GM04503 (cell line): ENCODE results near the gene KCNJ9.

ENCODE experiments used
- DNase-seq: peaks from one replicate; pipeline ENCODE4 v3.0.0-alpha.2; 2012; ENCODE audit warnings: low read depth

KCNJ9 gene

DNA sequence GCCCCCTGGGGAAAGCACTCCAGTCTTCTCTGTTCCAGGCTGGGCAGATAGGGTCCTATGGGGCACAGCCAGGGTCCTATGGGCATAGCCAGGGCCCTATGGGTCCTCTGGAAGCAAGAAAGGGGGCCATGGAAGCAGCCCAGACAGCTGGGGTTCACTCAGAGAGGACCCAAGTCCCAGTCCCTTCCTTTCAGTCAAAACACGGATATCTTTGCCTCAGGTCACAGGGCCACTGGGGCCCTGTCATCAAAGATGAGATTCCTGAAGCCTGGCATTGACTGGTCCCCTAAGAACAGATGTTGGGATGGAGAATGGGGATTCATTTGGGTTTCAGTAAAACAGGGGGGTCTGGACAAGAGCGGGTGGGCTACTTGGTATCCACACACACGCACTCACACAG is 8.5 kb downstream of the KCNJ9 start:
- DNase-seq, result no peak

DNA sequence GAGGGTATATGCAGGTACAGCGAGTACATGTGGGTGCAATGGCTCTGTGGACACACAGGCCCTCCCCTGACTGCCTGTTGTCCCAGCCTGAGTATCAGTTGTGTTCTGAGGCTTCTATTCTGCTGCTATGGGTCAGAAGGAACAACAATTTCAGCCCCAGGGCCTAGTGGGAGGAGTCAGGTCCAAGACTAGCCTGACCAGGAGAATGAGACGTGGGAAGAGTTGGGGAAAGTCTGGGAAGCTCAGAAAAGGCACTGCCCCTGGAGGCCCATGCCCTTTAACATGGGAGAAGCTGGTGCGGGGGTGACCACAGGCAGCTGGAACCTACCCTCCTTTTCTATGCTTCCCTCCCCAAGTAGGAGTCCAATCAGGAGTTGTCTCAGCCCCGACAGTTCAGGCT is 9.4 kb downstream of the KCNJ9 start:
- no peak for DNase-seq

DNA sequence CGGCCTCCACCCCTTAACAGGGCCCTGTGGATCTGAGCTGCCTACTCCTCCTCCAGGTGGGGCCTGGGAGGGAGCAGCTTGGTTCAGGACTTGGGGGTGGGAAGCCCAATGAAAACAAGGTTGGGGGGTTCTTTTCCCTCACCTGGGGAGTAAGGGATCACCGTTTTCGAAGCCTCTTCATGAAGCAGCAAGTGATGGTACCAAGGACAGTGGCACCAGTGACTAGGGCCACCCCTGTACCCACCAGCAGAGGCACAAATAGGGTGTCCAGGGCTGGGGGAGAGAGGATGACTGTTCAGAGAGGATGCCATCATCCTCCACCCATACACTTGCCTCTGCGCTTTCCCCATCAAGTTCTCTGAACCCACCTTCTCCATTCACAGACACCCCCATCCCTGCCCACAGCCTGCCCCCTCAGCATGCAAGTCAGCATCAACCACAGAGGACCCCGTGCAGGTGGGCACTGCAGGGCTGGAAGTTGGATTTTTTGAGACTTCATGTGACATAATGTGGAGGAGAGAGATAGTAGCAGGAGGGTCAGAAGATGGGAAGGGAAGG is 10.4 kb downstream of the KCNJ9 start:
- DNase-seq, result no peak

- no peak for DNase-seq
Observed at GRCh38 chr1:160092366-160093068, 11.2 kb downstream of the KCNJ9 start.

- no peak for DNase-seq
Observed at GRCh38 chr1:160093069-160093395, 11.7 kb downstream of the KCNJ9 start.

DNA sequence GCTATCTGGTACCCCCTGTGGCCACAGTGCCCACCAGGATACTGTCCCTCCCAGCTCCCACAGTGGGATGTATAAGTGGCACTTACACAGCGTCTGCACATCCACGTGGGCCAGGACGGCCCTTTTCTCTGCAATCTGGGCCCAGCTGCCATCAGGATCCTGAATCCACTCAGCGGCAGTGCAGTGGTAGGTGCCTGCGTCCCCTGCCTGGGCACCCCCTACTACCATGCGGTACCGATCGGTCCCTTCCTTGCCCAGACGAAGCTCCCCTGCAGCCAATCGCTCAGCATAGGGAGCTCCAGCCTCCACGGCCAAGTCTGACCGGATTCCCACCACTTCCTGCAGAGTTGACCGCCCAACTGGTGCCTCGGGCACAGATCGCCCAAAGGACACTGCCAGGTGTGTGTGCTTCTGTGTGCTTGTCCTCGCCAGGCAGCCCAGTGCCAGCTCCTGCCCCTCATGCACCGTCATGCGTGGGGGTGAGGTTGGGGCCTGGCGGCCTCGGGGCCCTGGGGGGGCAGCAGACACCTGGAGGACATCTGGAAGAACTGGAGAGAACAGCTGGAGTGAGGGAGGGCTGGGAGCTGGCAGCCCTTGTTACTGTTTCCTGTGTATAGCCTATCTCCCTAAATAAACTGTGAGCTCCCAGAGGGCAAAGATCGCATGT is 12.4 kb downstream of the KCNJ9 start:
- no peak for DNase-seq

DNA sequence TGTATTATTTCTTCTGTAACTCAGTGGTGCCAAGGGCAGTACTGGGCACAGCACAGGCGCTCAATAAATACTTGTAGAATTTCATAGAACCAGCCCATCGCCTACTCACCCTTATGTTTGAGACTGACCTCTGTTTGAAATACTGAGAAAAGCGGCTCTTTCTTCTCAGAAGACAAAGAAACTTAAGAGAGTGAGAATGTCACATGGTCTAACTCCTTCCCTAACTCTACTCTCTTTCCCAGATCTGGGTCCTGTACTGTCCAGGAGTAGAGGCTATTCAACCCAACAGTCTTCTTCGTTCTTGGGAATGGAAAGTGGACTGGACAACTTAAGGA is 12.9 kb downstream of the KCNJ9 start:
- no peak for DNase-seq

- DNase-seq, result no peak
Observed at GRCh38 chr1:160094806-160095205, 13.5 kb downstream of the KCNJ9 start.

- no peak for DNase-seq
Observed at GRCh38 chr1:160095382-160096105, 14.2 kb downstream of the KCNJ9 start.

GRCh38 chr1:160096274-160097116 is 15.2 kb downstream of the KCNJ9 start:
- DNase-seq, result no peak

DNA sequence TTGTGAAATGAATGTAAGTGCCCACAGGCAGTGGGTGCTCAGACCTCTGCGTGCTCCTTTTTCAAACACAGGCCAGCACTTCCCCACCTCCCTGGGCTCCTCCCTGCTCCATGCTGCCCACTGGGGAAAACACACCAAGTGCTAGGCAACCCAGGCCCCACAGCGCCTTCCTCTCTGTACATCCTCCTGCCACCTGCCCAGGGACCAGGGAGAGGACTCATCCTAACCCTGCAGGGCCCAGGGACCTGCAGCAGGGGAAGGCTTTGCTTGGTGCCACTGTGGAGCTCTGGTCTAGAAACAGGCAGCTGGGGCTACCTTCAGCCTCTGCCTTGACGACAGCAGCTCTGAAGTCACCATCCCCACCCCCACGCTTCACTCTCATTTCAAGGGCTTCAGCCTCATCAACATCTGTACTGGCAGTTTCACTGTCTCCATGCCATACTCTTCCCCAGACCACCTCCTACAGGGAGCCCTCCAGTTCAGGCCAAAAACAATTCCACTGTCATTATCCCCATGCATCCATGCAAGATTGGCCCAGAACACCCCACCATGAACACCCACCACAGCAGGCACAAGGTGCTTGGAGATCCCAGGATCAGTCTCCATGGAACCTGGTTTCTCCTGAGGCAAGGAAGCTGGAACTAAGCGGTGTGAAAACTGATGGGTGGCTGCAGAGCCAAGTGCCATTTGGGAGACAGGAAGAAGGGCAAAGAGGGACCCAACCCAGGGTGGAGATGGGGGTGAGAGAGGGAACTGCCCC is 16.0 kb downstream of the KCNJ9 start:
- DNase-seq, result no peak

DNA sequence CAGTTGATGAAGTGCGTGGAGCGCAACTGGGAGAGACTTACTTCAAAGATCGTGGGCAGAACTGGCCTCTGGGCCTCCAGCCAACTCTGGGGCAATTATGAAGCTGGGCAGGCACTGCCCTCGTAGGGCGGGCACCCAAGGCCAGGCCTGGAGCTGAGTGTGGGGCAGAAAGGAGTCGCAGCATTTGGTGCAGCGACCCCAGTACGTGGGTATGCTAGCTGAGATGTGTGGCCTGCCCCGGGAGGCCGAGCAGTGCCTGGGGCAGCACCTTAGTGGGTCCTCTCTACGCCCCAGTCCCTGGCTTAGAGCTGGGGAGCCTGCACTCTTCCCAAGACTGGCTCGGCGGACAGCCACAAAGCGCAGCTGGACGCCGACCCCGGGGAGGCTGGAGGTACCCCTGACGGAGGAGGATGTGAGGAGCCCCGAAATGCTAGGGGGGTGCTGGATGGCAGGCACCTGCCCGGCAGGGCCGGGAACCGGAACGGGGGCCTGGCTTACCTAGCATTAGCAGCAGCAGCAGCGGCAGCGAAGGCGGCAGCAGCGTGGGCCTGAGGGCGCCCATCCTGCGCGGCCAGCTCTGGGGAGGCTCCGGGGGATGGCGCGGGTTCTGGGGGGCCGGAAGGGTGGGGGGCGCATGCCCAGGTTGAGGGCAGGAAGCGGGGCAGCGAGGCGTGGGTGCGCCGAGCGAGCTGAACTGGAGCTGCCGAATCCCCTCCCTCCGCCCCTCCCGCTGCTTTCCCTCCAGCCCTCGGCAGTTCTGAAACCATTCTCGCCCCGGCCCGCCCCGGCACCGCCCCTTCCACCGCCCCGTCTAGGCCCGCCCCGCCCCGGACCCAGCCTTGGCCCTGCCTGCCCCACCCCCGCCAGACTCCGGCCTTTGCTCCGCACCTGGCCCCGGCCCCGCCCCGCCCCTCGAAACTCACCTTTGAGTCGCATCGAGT is 16.8 kb downstream of the KCNJ9 start, which contains the start of gene IGSF8:
Gene IGSF8 (minus strand): TSS at position 709 of the 941 bp plus-strand sequence. CDS start 147 bp downstream, at position 562.
- DNase-seq, result no peak

DNA sequence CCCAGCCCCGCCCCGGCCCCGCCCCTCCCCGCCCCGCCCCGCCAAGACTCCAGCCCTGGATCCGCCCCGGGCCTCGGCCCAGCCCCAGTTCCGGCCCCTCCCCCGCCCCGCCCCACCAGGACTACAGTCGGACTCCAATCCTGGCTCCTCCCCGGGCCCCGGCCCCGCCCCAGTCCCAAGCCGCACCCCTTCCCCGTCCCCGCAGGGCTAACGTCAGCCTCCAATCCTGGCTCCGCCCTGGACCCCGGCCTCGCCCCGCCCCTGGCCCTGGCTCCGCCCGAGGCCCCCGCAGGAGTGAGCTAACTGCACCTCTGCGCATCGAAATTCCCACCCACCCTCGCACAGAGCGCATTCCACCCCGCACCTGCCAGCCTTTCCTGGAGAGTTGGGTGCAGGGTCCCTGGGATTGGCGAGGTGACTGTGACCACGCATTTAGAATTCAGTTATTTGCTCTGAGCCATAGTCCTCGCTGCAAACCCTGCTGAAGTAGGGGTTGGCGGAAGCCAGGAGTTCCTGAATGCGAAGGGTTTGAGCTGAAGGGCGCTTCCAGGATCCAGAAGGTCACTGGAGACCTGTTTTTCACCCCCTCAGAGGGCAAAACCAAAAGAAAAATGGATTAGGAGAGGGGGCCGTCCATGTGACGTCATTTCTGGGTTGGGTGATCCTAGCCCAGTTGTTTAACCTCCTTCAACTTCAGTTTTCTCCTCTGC is 17.7 kb downstream of the KCNJ9 start:
- no peak for DNase-seq

- no peak for DNase-seq
Observed at GRCh38 chr1:160099716-160100375, 18.5 kb downstream of the KCNJ9 start.

- DNase-seq, result no peak
Observed at GRCh38 chr1:160101037-160101716, 19.8 kb downstream of the KCNJ9 start.

GRCh38 chr1:160101717-160102522 is 20.6 kb downstream of the KCNJ9 start:
- DNase-seq, result no peak

DNA sequence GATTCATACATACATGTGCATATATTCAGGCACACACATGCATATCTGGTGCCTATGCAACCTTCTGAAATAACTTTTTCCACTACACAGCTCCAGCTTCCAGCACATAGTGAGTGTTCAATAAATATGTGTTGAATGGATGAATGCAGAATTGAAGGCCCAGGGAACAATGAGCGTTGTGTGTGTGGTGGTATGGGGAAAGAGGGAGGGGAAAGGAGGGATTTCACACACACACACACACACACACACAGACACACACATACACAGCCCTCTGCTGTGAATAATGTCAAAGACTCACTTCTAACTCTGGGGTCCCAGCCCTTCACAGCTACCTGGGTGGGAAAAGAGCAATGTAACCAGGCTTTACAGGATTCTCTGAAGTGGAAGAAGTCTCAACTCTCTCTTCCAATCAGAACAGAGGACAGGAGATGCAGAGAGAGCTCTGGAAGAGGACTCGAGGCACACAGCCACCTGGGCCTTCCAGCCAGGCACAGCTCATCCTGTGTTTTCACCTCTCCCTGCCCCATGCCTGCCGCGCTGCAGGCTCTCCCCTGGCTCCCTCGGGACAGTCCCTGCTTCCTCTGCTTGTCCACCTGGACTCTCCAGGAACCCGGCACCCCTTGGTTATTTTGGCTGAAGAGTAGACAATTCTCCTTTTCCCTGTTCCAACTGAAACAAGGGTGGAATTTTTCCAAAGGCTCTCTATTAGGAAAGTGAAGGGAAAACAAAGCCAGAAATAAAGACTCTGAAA is 22.5 kb downstream of the KCNJ9 start:
- DNase-seq, result no peak
